Measurements from ENCODE around the gene FHIT. TPM values are rescaled to one million over a fixed set of nuclear protein-coding genes. Genes with fewer than 3 reads are reported as not detected.
"Not testable (repeated sequence)": the region's sequence is repeated elsewhere in the genome, so short reads cannot be mapped to it uniquely, and the experiment has no call there.

Gene FHIT
- total RNA-seq, 2 experiments from 2014 or later: 6.5 to 9.0 TPM

DNA sequence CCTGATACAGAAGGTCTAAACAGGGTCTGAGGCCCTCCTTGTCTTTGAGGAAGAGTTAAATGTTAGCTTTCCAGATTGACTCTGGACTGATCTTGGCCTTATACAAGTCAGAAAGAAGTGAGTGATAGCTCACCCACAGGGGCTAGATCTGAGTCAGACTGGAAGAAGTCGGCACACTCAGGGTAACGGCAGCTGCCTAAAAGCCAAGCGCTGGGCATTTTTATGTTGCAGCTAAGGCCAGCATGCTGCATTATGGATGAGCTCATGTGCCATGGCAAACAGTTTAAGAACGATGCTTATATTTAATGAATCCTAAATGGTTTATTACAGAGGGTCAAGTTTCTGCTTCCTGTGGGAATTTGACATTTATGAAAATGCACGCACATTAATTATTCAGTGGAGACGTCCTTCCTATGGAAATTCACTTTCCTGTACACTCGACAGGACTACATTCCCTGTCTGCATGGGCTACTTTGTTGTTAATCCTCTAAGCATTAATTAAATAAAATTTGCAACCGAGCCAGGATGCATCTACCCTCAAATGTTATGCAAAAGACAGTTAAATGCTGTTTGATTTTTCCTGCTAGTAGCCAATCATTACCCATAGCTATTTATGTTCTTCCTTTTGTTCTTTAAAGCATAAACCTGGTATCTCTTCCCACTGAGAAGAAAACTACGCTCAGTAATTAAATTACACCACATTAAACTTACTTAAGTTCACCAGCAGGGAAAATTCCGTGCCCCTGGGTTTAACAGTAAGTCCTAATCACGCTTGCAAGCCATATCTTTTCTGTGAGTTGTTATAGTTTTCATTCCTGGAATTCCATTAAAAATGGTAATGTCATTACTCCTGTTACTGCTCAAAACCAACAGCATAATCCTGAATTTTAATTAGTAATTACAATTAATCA, 1438.8 kb downstream of the FHIT start:
- Mint-ChIP-seq H3K36me3 (no peaks in the 10 kb centered on the region), H3K27ac (no peak overlapping the region)
- ATAC-seq: no peak

DNA sequence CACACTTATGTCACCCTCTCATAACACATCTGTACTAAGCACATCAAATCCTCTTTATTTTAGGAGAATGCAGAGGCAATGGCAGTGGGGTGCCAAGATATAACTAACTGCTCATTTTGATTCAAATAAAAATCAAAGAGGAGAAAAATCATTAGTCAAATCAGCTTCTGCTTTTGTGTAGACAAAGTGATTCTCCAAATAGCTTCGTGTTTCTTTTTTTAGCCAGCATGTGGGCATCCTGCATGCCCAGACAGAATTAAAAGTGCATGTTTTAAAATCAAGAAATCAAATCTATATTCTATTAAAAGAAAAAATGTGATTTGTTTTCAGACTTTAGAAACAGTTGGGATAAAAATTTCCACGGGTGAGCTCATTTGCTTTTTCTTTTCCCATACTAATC, 1440.1 kb downstream of the FHIT start:
- Mint-ChIP-seq H3K36me3 (no peaks in the 10 kb centered on the region), H3K27ac (no peak overlapping the region), H3K9me3 (ENCODE audit: low read depth) (no peaks in the 10 kb centered on the region), H3K4me1 (no peaks in the 10 kb centered on the region), H3K27me3 (no peaks in the 10 kb centered on the region), H3K4me3 (no peak overlapping the region)
- CTCF ChIA-PET: interaction anchor here (0.8 to 3.7 kb wide), 3 partner anchors 39 to 235 kb away, joined by 3 to 30 read pairs (median 5); no protein-coding TSS in a partner anchor
- DNase-seq (no peak), ATAC-seq (no peak)

More for the DNA sequence above, 1438.8 kb downstream of the FHIT start:
- CTCF ChIA-PET: interaction anchor here (3.7 kb wide), 1 partner anchor 236 kb away, joined by 30 read pairs; no protein-coding TSS in a partner anchor
- H3K27me3 Mint-ChIP-seq: peaks cover 3% of the 10 kb centered on the region
- no peaks in the 10 kb centered on the region for H3K9me3 Mint-ChIP-seq (ENCODE audit: low read depth)
- H3K4me1 Mint-ChIP-seq: no peaks in the 10 kb centered on the region
- DNase-seq: no peak
- no peak overlapping the region for H3K4me3 Mint-ChIP-seq

DNA sequence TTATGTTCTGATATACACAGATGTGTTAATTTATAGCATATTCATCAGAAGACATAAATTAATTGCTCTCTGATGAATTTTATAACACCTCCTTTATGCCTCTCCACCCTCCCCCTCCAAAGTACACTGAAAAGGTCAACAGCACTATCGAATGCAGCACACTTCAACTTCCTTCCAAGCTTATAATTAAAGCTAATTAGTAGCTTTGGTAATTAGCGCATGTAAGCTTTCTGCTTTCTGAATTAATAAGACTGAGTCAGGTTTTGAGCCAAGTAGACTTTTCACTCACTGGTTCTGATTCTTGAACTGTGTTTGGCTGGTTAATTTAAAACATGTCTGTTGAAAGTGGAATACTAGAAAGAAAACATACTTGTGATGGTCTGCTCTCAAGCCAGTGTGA, 1440.6 kb downstream of the FHIT start:
- Mint-ChIP-seq H3K27ac (no peak overlapping the region), H3K36me3 (no peaks in the 10 kb centered on the region), H3K27me3 (no peaks in the 10 kb centered on the region), H3K9me3 (ENCODE audit: low read depth) (no peaks in the 10 kb centered on the region), H3K4me3 (no peak overlapping the region), H3K4me1 (no peaks in the 10 kb centered on the region)
- ATAC-seq: no peak
- CTCF ChIA-PET: interaction anchor here (1.0 to 3.7 kb wide), 3 partner anchors 47 to 497 kb away, joined by 3 to 30 read pairs (median 5); no protein-coding TSS in a partner anchor
- no peak for DNase-seq

DNA sequence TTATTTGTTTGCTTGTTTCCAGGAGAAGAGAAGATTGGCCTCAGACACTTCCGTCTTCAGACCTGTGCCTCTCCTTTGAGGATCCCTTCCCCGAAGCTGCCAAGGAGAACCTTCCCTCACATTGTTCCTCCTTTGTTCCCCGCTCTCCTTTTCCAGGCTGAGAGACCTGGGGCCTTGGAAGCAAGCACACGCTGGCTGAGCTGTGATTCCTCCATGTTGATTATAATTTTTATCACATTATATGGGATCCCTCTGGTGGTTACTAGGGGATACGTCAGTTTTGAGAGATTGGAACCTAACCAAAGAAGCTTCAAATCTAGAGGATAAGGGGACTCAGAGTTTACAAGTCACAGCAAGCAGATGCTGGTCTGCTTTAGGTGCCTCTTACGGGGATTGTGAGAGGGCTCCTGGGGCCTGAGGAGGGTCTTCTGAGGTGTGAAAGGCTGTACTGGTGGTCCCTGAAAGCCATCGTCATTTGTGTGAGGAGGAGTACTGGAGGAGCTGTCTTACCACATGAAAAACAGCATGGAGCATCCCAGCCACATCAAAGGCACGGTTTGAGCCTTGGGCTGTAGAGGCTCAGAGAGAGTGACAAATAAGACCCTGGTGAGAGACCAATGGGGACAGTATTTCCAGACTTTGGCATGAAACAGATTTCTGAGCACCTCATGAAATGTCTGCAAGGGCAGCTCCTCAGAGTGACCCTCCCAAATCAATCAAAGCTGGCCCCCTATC, 1441.4 kb downstream of the FHIT start:
- ATAC-seq: no peak

DNA sequence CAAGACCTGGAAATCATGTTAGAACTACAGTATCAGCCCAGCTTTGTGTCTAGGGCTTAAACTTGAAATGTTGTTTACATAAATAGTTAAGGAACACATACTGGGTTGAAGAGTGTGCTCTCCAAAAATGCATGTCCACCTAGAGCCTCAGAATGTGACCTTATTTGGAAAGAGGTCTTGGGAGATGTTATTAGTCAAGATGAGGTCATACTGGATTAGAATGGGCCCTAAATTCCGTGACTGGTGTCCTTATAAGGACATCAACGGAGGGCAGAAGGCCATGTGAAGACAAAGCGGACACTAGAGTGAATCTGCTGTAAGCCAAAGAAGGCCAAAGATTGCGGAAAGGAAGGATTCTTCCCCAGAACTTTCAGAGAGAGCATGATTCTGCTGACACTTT, 1442.2 kb downstream of the FHIT start:
- no peak for DNase-seq
- H3K4me3 Mint-ChIP-seq: no peak overlapping the region
- H3K4me1 Mint-ChIP-seq: no peaks in the 10 kb centered on the region
- no peak for ATAC-seq
- no peaks in the 10 kb centered on the region for H3K9me3 Mint-ChIP-seq (ENCODE audit: low read depth)
- H3K36me3 Mint-ChIP-seq: no peaks in the 10 kb centered on the region
- H3K27me3 Mint-ChIP-seq: no peaks in the 10 kb centered on the region
- CTCF ChIA-PET: interaction anchor here (0.8 to 3.7 kb wide), 2 partner anchors 232 to 234 kb away, joined by 4 to 30 read pairs; no protein-coding TSS in a partner anchor
- no peak overlapping the region for H3K27ac Mint-ChIP-seq

More for the DNA sequence above, 1441.4 kb downstream of the FHIT start:
- Mint-ChIP-seq H3K4me3 (no peak overlapping the region), H3K27me3 (no peaks in the 10 kb centered on the region), H3K4me1 (no peaks in the 10 kb centered on the region), H3K9me3 (ENCODE audit: low read depth) (no peaks in the 10 kb centered on the region), H3K36me3 (no peaks in the 10 kb centered on the region), H3K27ac (no peak overlapping the region)
- CTCF ChIA-PET: interaction anchor here (1.0 to 3.7 kb wide), 3 partner anchors 48 to 497 kb away, joined by 3 to 30 read pairs (median 5); no protein-coding TSS in a partner anchor
- DNase-seq: no peak

- ATAC-seq: no peak
- CTCF ChIA-PET: interaction anchor here (0.8 kb wide), 1 partner anchor 234 kb away, joined by 4 read pairs; no protein-coding TSS in a partner anchor
Measured at GRCh38 chr3:59808446-59808845, 1442.8 kb downstream of the FHIT start.

GRCh38 chr3:59803268-59803667, 1448.0 kb downstream of the FHIT start:
- Mint-ChIP-seq H3K4me3 (no peak overlapping the region), H3K36me3 (no peaks in the 10 kb centered on the region), H3K4me1 (no peaks in the 10 kb centered on the region), H3K27me3 (no peaks in the 10 kb centered on the region), H3K9me3 (ENCODE audit: low read depth) (no peaks in the 10 kb centered on the region), H3K27ac (no peak overlapping the region)
- ATAC-seq (no peak), DNase-seq (no peak)
- CTCF ChIA-PET: no interaction called here

More at GRCh38 chr3:59808446-59808845, 1442.8 kb downstream of the FHIT start:
- H3K27ac Mint-ChIP-seq: no peak overlapping the region
- H3K36me3 Mint-ChIP-seq: no peaks in the 10 kb centered on the region
- H3K27me3 Mint-ChIP-seq: no peaks in the 10 kb centered on the region
- no peaks in the 10 kb centered on the region for H3K9me3 Mint-ChIP-seq (ENCODE audit: low read depth)
- no peak for DNase-seq
- no peaks in the 10 kb centered on the region for H3K4me1 Mint-ChIP-seq
- H3K4me3 Mint-ChIP-seq: no peak overlapping the region

GRCh38 chr3:59802453-59802852, 1448.8 kb downstream of the FHIT start:
- H3K9me3 Mint-ChIP-seq (ENCODE audit: low read depth); ATAC-seq; H3K4me1 Mint-ChIP-seq; H3K4me3 Mint-ChIP-seq; H3K27ac Mint-ChIP-seq; H3K36me3 Mint-ChIP-seq; H3K27me3 Mint-ChIP-seq; DNase-seq; CTCF ChIA-PET: not testable (repeated sequence)

- H3K4me1 Mint-ChIP-seq: peaks cover 2% of the 10 kb centered on the region
- CTCF ChIA-PET: no interaction called here
- H3K36me3 Mint-ChIP-seq: no peaks in the 10 kb centered on the region
- H3K9me3 Mint-ChIP-seq (ENCODE audit: low read depth): no peaks in the 10 kb centered on the region
- DNase-seq (no peak), ATAC-seq (no peak)
- H3K27me3 Mint-ChIP-seq: no peaks in the 10 kb centered on the region
- no peak overlapping the region for H3K27ac Mint-ChIP-seq
- H3K4me3 Mint-ChIP-seq: no peak overlapping the region
Measured at GRCh38 chr3:59802045-59802444, 1449.2 kb downstream of the FHIT start.

- H3K4me3 Mint-ChIP-seq: no peak overlapping the region
Measured at GRCh38 chr3:59800481-59800880, 1450.8 kb downstream of the FHIT start.

DNA sequence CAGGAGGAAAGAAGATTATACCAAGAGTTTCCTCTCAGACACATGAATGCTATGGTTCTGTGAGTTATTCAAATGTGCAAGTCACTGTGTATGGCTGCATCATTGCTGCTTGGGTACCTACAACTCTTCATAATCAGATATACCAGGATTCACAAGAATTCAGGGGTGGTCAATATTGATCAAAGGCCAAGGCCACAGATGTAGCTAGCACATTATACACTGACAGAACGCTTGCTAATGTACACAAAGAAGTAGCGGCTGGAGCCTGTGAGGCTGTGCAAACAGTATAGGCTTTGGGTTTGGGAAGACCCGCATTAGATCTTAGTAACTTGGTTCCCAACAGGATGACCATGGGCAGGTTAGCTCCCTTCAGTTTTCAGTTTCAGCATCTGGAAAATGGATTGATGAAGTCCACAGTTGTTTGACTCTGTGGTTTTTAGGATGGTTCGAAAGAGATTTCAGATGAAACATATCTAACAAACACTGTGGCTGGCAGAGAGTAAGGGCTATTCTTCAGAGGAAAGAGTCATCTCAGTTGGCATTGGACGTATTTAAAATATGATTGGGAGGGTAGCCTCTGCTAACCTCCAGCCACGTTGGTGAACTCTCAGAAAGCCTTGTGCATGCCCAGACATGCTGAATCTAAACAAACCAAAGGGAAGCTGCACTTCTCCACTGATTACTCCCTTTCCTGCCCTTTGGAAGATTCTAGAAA, 1452.7 kb downstream of the FHIT start:
- Mint-ChIP-seq H3K4me3 (no peak overlapping the region), H3K27ac (no peak overlapping the region), H3K36me3 (no peaks in the 10 kb centered on the region), H3K27me3 (no peaks in the 10 kb centered on the region), H3K4me1 (peaks cover 2% of the 10 kb centered on the region), H3K9me3 (ENCODE audit: low read depth) (no peaks in the 10 kb centered on the region)
- ATAC-seq: no peak
- no peak for DNase-seq
- CTCF ChIA-PET: no interaction called here

More at GRCh38 chr3:59800481-59800880, 1450.8 kb downstream of the FHIT start:
- H3K27ac Mint-ChIP-seq: no peak overlapping the region
- no peaks in the 10 kb centered on the region for H3K9me3 Mint-ChIP-seq (ENCODE audit: low read depth)
- no peak for ATAC-seq
- no peaks in the 10 kb centered on the region for H3K27me3 Mint-ChIP-seq
- peaks cover 2% of the 10 kb centered on the region for H3K4me1 Mint-ChIP-seq
- CTCF ChIA-PET: interaction anchor here (1.5 kb wide), 1 partner anchor 11 kb away, joined by 3 read pairs; no protein-coding TSS in a partner anchor
- DNase-seq: no peak
- H3K36me3 Mint-ChIP-seq: no peaks in the 10 kb centered on the region

DNA sequence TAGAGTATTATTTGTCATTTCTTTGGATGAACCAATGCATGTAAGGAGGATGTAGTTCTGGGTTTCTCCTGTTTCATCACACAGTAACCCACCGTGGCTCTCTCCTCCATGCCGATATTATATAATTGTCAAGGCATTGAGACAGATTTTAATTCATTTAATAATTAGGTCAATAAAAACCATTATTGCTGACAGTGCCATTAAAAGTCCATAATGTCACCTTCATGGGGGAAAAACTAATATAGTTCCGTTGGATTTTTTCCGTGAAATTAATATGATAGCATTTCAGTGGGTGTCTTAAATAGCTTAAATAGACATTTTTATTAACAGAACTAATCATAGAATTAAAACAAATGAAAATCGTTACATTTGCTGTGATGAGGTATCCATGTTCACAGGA, 1453.7 kb downstream of the FHIT start:
- ATAC-seq (no peak), DNase-seq (no peak)
- Mint-ChIP-seq H3K27ac (no peak overlapping the region), H3K36me3 (no peaks in the 10 kb centered on the region), H3K4me3 (no peak overlapping the region), H3K9me3 (ENCODE audit: low read depth) (no peaks in the 10 kb centered on the region), H3K27me3 (no peaks in the 10 kb centered on the region), H3K4me1 (peaks cover 2% of the 10 kb centered on the region)
- CTCF ChIA-PET: no interaction called here

DNA sequence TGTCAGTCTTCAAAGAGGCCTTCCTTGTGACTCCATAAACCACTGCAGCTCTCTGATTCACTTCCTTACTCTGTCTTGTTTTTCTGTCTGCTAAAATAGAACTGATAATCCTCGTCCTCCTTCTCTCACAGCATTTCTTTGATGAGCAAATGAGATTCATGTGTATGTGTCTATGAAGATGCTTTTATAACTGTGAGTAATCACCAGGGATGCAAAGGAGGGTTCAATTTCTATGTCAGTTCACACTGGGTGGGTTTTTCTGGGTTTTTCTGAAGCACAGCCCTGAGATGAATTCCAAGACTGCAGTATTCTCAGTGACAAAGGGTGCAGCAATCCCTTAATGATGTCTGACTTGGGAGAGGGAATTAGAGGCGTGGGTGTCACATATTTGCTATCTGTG, 1454.8 kb downstream of the FHIT start:
- Mint-ChIP-seq H3K9me3 (ENCODE audit: low read depth) (no peaks in the 10 kb centered on the region), H3K27me3 (no peaks in the 10 kb centered on the region), H3K36me3 (no peaks in the 10 kb centered on the region), H3K4me1 (peaks cover 2% of the 10 kb centered on the region), H3K27ac (no peak overlapping the region), H3K4me3 (no peak overlapping the region)
- CTCF ChIA-PET: no interaction called here
- ATAC-seq (no peak), DNase-seq (no peak)
